H9 (cell line): Measurements from ENCODE around the gene ELOVL6. TPM values are rescaled to one million over a fixed set of nuclear protein-coding genes. Genes with fewer than 3 reads are reported as not detected.

Experiments used
- DNase-seq: peaks from one replicate; pipeline ENCODE4 v3.0.0-alpha.2; 2017
- H2AFZ ChIP-seq: one replicate; pipeline ENCODE4 v1.6.1; 2013; ENCODE audit warnings: mild to moderate bottlenecking, low read length, control low read depth, moderate library complexity
- H2AK5ac ChIP-seq: 2 replicates; pipeline ENCODE4 v1.6.1; 2013; ENCODE audit warnings: low read length, control low read depth, mixed read lengths; ENCODE audit not compliant: insufficient read length
- H2BK120ac ChIP-seq: one replicate; pipeline ENCODE4 v1.6.1; 2013; ENCODE audit warnings: low read depth, mild to moderate bottlenecking, low read length, control low read depth, inconsistent platforms; ENCODE audit not compliant: poor library complexity, severe bottlenecking
- H2BK12ac ChIP-seq: 2 replicates; pipeline ENCODE4 v1.6.1; 2013; ENCODE audit warnings: low read length, control low read depth, mixed read lengths, low read depth; ENCODE audit not compliant: insufficient read length
- H2BK15ac ChIP-seq: 2 replicates; pipeline ENCODE4 v1.6.1; 2013; ENCODE audit warnings: low read depth, low read length, control low read depth
- H2BK20ac ChIP-seq: one replicate; pipeline ENCODE4 v1.6.1; 2013; ENCODE audit warnings: low read depth, mild to moderate bottlenecking, low read length, control low read depth, inconsistent platforms; ENCODE audit not compliant: poor library complexity, severe bottlenecking
- H2BK5ac ChIP-seq: 2 replicates; pipeline ENCODE4 v1.6.1; 2013; ENCODE audit warnings: low read length, control low read depth, mixed read lengths; ENCODE audit not compliant: insufficient read length
- H3K14ac ChIP-seq: 2 replicates; pipeline ENCODE4 v1.6.1; 2013; ENCODE audit warnings: low read length, control low read depth; ENCODE audit not compliant: insufficient read depth
- H3K18ac ChIP-seq: 2 replicates; pipeline ENCODE4 v1.6.1; 2013; ENCODE audit warnings: low read depth, mild to moderate bottlenecking, mixed read lengths, low read length, control low read depth; ENCODE audit not compliant: insufficient read length
- H3K23ac ChIP-seq: 2 replicates; pipeline ENCODE4 v1.6.1; 2013; ENCODE audit warnings: low read length, control low read depth, mixed read lengths, low read depth; ENCODE audit not compliant: insufficient read length
- H3K23me2 ChIP-seq: 2 replicates; pipeline ENCODE4 v1.6.1; 2013; ENCODE audit warnings: low read depth, mild to moderate bottlenecking, mixed read lengths, low read length, control low read depth; ENCODE audit not compliant: insufficient read length, poor library complexity, severe bottlenecking
- H3K27ac ChIP-seq: 2 replicates; pipeline ENCODE4 v1.5.1; 2013; ENCODE audit warnings: low read length, control low read depth, mixed read lengths, low read depth; ENCODE audit not compliant: insufficient read length
- H3K27me3 ChIP-seq: 2 replicates; pipeline ENCODE4 v1.6.1; 2013; ENCODE audit warnings: low read length, control low read depth, inconsistent platforms; ENCODE audit not compliant: insufficient read depth
- H3K4ac ChIP-seq: 2 replicates; pipeline ENCODE4 v1.6.1; 2013; ENCODE audit warnings: low read depth, mild to moderate bottlenecking, control low read depth, inconsistent platforms, low read length, moderate library complexity
- H3K4me1 ChIP-seq: 2 replicates; pipeline ENCODE4 v1.6.1; 2013; ENCODE audit warnings: low read length, control low read depth, inconsistent platforms; ENCODE audit not compliant: insufficient read depth
- H3K4me2 ChIP-seq: 2 replicates; pipeline ENCODE4 v1.6.1; 2013; ENCODE audit warnings: low read length, control low read depth, mixed read lengths; ENCODE audit not compliant: insufficient read length, insufficient read depth
- H3K56ac ChIP-seq: 2 replicates; pipeline ENCODE4 v1.6.1; 2013; ENCODE audit warnings: low read depth, mild to moderate bottlenecking, mixed read lengths, low read length, control low read depth; ENCODE audit not compliant: insufficient read length
- H3K79me1 ChIP-seq: 2 replicates; pipeline ENCODE4 v1.6.1; 2013; ENCODE audit warnings: low read depth, mild to moderate bottlenecking, moderate library complexity, low read length, control low read depth, inconsistent platforms; ENCODE audit not compliant: insufficient read depth, poor library complexity, severe bottlenecking
- H3K79me2 ChIP-seq: 2 replicates; pipeline ENCODE4 v1.6.1; 2013; ENCODE audit warnings: low read length, control low read depth, inconsistent platforms; ENCODE audit not compliant: insufficient read depth
- H3K9ac ChIP-seq: 2 replicates; pipeline ENCODE4 v1.6.1; 2013; ENCODE audit warnings: low read length, control low read depth, mixed read lengths; ENCODE audit not compliant: insufficient read length; ENCODE audit errors: extremely low read depth
- H3K9me3 ChIP-seq: one replicate; pipeline ENCODE4 v1.6.1; 2013; ENCODE audit warnings: low read depth, low read length, inconsistent platforms; ENCODE audit not compliant: control insufficient read depth
- H3T11ph ChIP-seq: one replicate; pipeline ENCODE4 v1.6.1; 2013; ENCODE audit warnings: mild to moderate bottlenecking, low read length, control low read depth, inconsistent platforms
- H4K20me1 ChIP-seq: one replicate; pipeline ENCODE4 v1.6.1; 2013; ENCODE audit not compliant: control insufficient read depth, insufficient read length, insufficient read depth
- H4K5ac ChIP-seq: 2 replicates; pipeline ENCODE4 v1.6.1; 2013; ENCODE audit warnings: low read depth, mild to moderate bottlenecking, mixed read lengths, low read length, control low read depth; ENCODE audit not compliant: insufficient read length
- H4K8ac ChIP-seq: replicated peaks from 2 replicates; pipeline ENCODE4 v1.6.1; 2013; ENCODE audit warnings: low read length, control low read depth, mixed read lengths, low read depth; ENCODE audit not compliant: insufficient read length
- H4K91ac ChIP-seq: 2 replicates; pipeline ENCODE4 v1.6.1; 2013; ENCODE audit warnings: low read depth, mild to moderate bottlenecking, moderate library complexity, mixed read lengths, low read length, control low read depth; ENCODE audit not compliant: insufficient read length
- H3K27ac Mint-ChIP-seq, 3 experiments: 2 replicates in 2 of 3; 3 replicates in 1 of 3; pipeline ENCODE4 v1.8.0; 2020 to 2021; ENCODE audit warnings: mixed read lengths in 3 of 3, mild to moderate bottlenecking in 1 of 3, moderate library complexity in 1 of 3
- H3K27me3 Mint-ChIP-seq: 2 replicates; pipeline ENCODE4 v1.8.0; 2021; ENCODE audit warnings: low read depth, mild to moderate bottlenecking, moderate library complexity, mixed read lengths
- H3K36me3 Mint-ChIP-seq, 3 experiments: 2 replicates in 2 of 3; 3 replicates in 1 of 3; pipeline ENCODE4 v1.8.0; 2020 to 2021; ENCODE audit warnings: low read depth in 3 of 3, mixed read lengths in 3 of 3; ENCODE audit not compliant: insufficient read depth in 1 of 3
- H3K4me1 Mint-ChIP-seq, 2 experiments: 2 replicates each; pipeline ENCODE4 v1.8.0; 2020; ENCODE audit warnings: mixed read lengths in 2 of 2
- H3K4me3 Mint-ChIP-seq, 2 experiments: 2 replicates in 1 of 2; 3 replicates in 1 of 2; pipeline ENCODE4 v1.8.0; 2020 to 2021; ENCODE audit warnings: mild to moderate bottlenecking in 2 of 2, mixed read lengths in 2 of 2, moderate library complexity in 1 of 2
- H3K9me3 Mint-ChIP-seq, 2 experiments: 2 replicates in 1 of 2; 3 replicates in 1 of 2; pipeline ENCODE4 v1.8.0; 2020; ENCODE audit warnings: mild to moderate bottlenecking in 2 of 2, mixed read lengths in 2 of 2, moderate library complexity in 1 of 2
- WGBS: extraction: QIAGEN DNeasy Blood & Tissue Kit; methylation state at CpG from one replicate; pipeline ENCODE4 v1.1.7; 2013; ENCODE audit warnings: missing lambda C conversion rate, low lambda C conversion rate, mixed read lengths; ENCODE audit not compliant: insufficient read length; ENCODE audit errors: extremely low coverage; 5-methylcytosine and 5-hydroxymethylcytosine counted together
- total RNA-seq: library from RNA; stranded (reverse); gene quantifications from 2 replicates; pipeline ENCODE4 v1.2.1, GENCODE V29; 2021
- TF ChIP-seq, protein P1 (sequence below): fragments of 200-600 bp; sonication (generic); conservative IDR thresholded peaks from 3 replicates; pipeline ENCODE4 v1.8.0; 2021; ENCODE audit warnings: antibody characterized with exemption, mild to moderate bottlenecking

Gene ELOVL6
- total RNA-seq, 1 experiment from 2014 or later = 64.6 TPM

DNA sequence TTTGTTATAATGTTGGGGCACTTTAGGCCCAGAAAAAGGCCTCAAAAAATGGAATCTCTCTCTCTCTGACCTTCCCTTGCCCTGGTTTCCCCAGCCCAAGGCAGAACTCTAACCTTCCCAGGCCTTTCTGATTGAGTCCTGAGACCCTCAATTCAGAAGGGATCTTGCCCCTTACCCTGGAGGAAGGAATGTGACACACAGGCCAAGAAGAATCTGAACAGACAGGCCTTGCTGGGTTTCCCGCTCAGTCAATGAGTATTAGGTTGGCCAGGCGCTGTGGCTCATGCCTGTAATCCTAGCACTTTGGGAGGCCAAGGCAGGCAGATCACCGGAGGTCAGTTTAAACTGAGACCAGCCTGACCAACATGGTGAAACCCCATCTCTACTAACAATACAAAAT, 27.6 kb downstream of the ELOVL6 start:
- no peak overlapping the region for H4K8ac ChIP-seq
- no peaks in the 10 kb centered on the region for H3K9me3 ChIP-seq
- H3K27me3 ChIP-seq = no peaks in the 10 kb centered on the region
- Mint-ChIP-seq H3K27ac (peak overlapping the region in 1 of 3 experiments; percentile 82; a peak in 1 of 7 replicates), H3K4me1 (peaks cover 3% of the 10 kb centered on the region in 2 experiments; a peak in 2 of 4 replicates), H3K36me3 (peaks cover 10 to 26% (median 11%) of the 10 kb centered on the region in 3 experiments; a peak in 6 of 7 replicates), H3K27me3 (no peaks in the 10 kb centered on the region), H3K4me3 (no peak overlapping the region), H3K9me3 (no peaks in the 10 kb centered on the region)
- H3T11ph ChIP-seq = no peak overlapping the region
- no peak overlapping the region for H2AFZ ChIP-seq
- H3K23ac ChIP-seq = no peak overlapping the region
- no peak overlapping the region for H2BK120ac ChIP-seq
- H3K79me2 ChIP-seq = peaks cover 1% of the 10 kb centered on the region; the same call in 1 of the 2 replicates
- no peak overlapping the region for H4K91ac ChIP-seq
- no peak overlapping the region for H2BK12ac ChIP-seq
- H3K79me1 ChIP-seq = peaks cover 4% of the 10 kb centered on the region
- WGBS = no CpG with 5 or more reads among the region's 3 CpGs
- H2BK15ac ChIP-seq = no peak overlapping the region
- H3K4me2 ChIP-seq = no peak overlapping the region
- no peak overlapping the region for H3K9ac ChIP-seq
- no peak overlapping the region for H3K56ac ChIP-seq
- H3K18ac ChIP-seq = no peak overlapping the region
- H2BK5ac ChIP-seq = no peak overlapping the region
- TF ChIP-seq, protein P1, sequence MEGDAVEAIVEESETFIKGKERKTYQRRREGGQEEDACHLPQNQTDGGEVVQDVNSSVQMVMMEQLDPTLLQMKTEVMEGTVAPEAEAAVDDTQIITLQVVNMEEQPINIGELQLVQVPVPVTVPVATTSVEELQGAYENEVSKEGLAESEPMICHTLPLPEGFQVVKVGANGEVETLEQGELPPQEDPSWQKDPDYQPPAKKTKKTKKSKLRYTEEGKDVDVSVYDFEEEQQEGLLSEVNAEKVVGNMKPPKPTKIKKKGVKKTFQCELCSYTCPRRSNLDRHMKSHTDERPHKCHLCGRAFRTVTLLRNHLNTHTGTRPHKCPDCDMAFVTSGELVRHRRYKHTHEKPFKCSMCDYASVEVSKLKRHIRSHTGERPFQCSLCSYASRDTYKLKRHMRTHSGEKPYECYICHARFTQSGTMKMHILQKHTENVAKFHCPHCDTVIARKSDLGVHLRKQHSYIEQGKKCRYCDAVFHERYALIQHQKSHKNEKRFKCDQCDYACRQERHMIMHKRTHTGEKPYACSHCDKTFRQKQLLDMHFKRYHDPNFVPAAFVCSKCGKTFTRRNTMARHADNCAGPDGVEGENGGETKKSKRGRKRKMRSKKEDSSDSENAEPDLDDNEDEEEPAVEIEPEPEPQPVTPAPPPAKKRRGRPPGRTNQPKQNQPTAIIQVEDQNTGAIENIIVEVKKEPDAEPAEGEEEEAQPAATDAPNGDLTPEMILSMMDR = peak; percentile 46
- no peak overlapping the region for H2BK20ac ChIP-seq
- no peaks in the 10 kb centered on the region for H3K23me2 ChIP-seq
- no peak overlapping the region for H4K5ac ChIP-seq
- H4K20me1 ChIP-seq = no peaks in the 10 kb centered on the region
- H3K14ac ChIP-seq = no peak overlapping the region
- H3K27ac ChIP-seq = no peak overlapping the region
- H3K4me1 ChIP-seq = no peaks in the 10 kb centered on the region
- H2AK5ac ChIP-seq = no peak overlapping the region
- DNase-seq = peak; percentile 39
- no peak overlapping the region for H3K4ac ChIP-seq
